GM18498 (cell line): ENCODE results near the gene SPG11.
"Not testable (repeated sequence)": the region's sequence is repeated elsewhere in the genome, so short reads cannot be mapped to it uniquely, and the experiment has no call there.

Source experiments
- ATAC-seq: cut with Tn5 transposase; IDR thresholded peaks from one replicate; pipeline ENCODE4 v1.9.1; 2021; ENCODE audit warnings: mild to moderate bottlenecking, moderate library complexity; ENCODE audit not compliant: unreplicated experiment

Gene SPG11

GRCh38 chr15:44569316-44569715, 94.1 kb downstream of the SPG11 start:
- no peak for ATAC-seq

- ATAC-seq: no peak
Measured at GRCh38 chr15:44568338-44568737, 95.1 kb downstream of the SPG11 start.

GRCh38 chr15:44566155-44566540, 97.3 kb downstream of the SPG11 start:
- ATAC-seq: no peak

DNA sequence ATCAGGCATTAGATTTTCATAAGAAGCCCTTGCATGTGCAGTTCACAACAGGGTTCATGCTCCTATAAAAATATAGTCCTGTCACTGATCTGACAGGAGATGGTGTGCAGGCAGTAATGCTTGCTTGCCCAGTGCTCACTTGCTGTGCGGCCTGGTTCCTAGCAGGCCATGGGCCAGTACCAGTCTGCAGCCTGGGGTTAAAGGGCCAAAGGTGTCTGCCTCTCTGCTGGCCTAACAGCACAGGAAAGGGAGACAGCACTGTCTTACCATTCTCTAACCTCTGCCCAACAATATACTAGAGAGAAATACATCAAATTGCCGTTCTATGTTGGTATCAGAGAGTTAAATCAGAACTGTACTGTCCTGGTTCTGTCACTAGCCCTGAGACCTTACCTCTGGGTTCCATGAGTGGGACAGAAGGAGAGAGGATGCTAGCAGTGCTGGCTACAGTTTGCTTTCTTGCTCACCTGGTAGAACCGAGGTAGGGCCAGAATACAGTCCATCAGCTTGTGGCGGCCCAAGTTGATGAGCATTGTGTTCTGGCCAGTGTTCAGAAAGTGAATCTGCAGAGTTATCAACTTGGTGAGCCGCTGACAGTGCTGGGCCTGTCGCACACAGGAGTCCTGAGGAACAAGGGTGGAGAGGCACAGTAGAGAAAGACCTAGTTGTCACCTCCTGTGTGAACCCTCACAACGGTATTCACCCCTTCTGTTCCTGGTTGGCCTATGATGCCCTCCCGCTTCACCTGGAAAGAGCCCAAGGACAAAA, 97.9 kb downstream of the SPG11 start:
- ATAC-seq: no peak

DNA sequence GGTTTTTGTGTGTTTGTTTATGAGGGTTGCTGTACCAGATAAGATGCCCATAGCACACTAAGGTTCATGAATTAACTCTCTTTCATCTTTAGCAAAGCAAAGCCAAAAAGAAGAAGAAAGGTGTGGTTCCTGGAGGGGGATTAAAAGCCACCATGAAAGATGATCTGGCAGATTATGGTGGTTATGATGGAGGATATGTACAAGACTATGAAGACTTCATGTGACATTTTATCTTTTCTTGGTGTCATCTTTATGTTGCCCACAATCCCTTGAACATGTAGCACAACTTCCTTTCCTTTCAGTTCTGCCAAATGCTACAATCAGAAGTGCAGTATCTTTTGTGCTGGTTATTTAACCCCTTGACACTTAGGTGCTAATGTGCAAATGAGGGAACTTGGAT, 102.5 kb downstream of the SPG11 start:
- ATAC-seq: not testable (repeated sequence)

GRCh38 chr15:44554934-44555723, 108.3 kb downstream of the SPG11 start:
- no peak for ATAC-seq

DNA sequence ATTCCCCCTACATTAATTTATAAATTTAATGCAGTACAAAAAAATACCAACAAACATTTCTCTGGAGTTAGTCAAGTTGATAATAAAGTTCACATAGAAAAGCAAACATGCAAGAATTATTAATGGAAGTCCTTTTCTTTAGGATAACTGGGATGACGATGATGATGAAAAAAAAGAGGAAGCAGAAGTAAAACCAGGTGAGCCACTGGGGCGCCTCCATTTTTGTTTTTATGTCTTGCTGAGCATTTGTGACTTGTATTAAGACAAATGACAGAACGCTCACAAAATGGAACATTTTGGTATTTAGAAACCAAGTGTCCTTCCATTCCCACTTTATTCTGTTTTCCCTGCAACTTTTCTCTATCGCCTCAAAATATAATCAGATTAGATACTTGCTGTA, 112.7 kb downstream of the SPG11 start:
- ATAC-seq: no peak

- no peak for ATAC-seq
Measured at GRCh38 chr15:44550256-44550655, 113.2 kb downstream of the SPG11 start.

- ATAC-seq: not testable (repeated sequence)
Measured at GRCh38 chr15:44549152-44549551, 114.3 kb downstream of the SPG11 start.

- ATAC-seq: peak; percentile 77
Measured at GRCh38 chr15:44545913-44546802, 117.3 kb downstream of the SPG11 start.

GRCh38 chr15:44544745-44545144, 118.7 kb downstream of the SPG11 start:
- not testable (repeated sequence) for ATAC-seq

DNA sequence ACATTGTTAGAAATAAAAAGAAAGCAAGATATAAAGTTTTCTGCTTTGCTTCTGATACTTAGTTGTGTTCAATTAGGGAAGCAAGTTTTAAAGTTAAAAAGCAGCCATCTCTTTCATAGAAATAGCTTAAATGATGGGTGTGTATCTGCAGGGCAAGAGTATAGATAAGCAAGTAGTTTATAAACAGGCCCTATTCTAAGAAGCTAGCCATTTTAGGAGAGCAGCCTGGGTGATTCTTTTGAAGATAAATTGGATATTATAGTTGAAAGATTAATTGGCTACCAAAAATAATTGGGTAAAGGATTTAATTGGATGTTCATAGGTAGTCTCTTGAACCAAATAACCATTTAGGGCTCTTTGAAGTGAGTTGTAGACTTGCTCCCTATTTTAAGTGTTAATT, 120.9 kb downstream of the SPG11 start:
- ATAC-seq: no peak

GRCh38 chr15:44541282-44541958, 122.0 kb downstream of the SPG11 start:
- ATAC-seq: no peak

DNA sequence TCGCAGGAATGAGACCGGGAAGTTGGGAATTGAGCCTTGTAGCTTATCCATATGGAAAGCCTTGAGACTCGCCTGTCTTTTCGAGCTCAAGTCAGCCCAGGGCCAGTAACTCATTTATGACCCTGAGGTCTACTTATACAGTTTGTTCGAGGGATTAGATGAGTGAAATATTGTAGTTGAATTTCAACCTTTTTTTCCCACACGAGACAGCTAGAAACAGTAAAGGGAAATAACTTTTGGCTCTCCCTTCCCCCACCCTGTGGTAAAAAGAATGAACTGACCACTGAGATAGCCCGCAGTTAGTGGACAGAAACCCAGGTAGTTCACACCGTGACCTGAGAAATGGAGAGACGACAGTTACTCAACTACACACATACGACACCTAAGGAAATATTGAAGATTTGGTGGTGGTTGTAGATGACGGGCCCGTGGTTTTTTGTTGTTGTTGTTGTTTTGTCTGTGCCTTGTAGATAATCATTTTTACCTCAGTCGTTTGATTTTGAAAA, 125.7 kb downstream of the SPG11 start:
- ATAC-seq: no peak

GRCh38 chr15:44536962-44537734, 126.3 kb downstream of the SPG11 start, which contains the start of gene EIF3J:
EIF3J (plus strand) TSS chr15:44537147; CDS start chr15:44537195, 48 bp downstream.
- peak; percentile 89 for ATAC-seq

DNA sequence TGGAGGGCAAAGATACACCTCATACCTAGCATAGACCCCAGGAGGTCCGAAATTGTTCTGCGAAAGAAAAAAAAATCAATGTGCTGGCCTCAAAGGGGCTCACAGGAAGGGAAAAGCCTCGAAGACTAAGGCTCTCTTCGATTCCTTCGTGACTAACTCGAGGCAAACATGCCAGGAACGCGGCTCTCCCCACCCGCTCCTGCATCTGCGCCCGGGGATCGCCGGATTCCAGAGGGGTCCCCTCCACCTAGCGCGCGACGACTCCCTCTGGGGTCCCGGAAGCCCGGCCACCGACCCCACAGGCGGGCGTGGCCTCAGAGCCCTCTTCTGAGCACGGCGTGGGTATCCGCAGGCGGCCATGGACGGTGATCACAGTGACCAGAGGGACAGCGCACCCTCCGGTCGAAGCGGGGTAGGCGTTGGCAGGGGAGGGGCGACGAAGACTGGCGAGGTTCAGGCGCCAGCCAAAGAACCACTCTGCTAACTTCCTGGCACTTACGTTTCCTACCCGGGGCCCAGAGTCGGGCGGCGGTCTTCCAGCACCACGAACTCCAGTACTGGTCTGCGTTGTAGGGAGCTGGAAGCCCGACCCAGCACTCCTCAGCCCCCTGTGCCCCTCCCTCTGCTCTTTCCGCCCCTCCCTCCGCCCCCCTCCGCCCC, 127.0 kb downstream of the SPG11 start:
- peak; percentile 71 for ATAC-seq

DNA sequence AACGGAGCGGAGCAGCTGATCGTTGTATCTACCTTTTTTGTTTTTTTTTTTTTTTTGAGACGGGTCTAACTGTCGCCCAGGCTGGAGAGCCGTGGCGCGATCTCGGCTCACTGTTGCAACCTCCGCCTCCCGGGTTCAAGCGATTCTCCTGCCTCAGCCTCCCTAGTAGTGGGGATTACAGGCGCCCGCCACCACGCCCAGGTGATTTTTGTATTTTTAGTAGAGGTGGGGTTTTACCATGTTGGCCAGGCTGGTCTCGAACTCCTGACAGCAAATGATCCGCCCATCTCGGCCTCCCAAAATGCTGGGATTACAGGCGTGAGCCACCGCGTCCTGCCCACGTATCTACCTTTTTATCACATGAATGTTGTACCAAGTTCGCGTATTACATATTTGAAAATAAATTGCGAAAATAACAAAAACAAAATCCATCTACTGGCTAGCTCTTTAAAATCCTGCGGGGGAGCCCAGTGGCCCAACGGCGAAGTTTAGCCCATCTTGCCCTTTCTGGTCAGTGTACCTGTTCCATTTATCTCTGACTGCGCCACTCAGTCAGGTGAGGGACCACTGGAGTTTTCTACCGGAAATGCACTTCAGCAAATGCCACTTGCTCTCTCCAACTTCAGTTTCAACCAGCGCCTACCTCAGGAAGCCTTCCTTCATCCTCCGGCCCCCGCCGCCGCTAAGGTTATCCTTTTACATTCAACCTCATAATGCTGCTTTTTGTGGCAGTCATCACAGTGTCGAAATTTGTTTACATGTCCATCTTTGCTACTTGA, 127.8 kb downstream of the SPG11 start:
- no peak for ATAC-seq

DNA sequence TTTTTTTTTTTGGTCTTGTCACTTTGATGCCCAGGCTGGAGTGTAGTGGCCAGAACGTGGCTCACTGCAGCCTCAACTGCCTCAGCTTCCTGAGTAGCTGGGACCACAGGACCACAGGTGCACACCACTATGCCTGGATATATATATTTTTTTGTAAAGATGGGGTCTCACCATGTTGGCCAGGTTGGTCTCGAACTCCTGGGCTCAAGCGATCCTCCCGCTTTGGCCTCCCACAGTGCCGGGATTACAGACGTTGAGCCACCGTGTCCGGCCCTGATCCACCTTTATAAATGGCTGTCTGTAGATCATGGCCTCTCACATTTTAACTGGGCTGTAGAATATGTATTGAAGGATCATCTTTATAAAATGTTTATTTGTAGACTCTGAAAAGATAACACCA, 128.4 kb downstream of the SPG11 start:
- no peak for ATAC-seq
